Neural cell (in vitro differentiated cells): ENCODE results near the gene KLK6.

ENCODE experiments used
- EP300 ChIP-seq: fragments of 450-650 bp; conservative IDR thresholded peaks from 2 replicates; pipeline ENCODE4 v1.6.1; 2014; ENCODE audit warnings: antibody characterized with exemption, mild to moderate bottlenecking, moderate library complexity; ENCODE audit not compliant: poor library complexity, severe bottlenecking
- EZH2 ChIP-seq: fragments of 200-600, 300-800 bp; shearing (Covaris generic), sonication (generic); IDR thresholded peaks from 2 replicates; pipeline ENCODE4 v1.6.1; 2014; ENCODE audit warnings: antibody characterized with exemption, low read length, borderline replicate concordance, mild to moderate bottlenecking; ENCODE audit not compliant: insufficient read depth, poor library complexity, severe bottlenecking
- POLR2AphosphoS5 ChIP-seq: IDR thresholded peaks from 2 replicates; pipeline ENCODE4 v1.6.1; 2012
- REST ChIP-seq: IDR thresholded peaks from 2 replicates; pipeline ENCODE4 v1.6.1; 2012; ENCODE audit warnings: borderline replicate concordance
- SMC3 ChIP-seq: fragments of 450-650 bp; conservative IDR thresholded peaks from 2 replicates; pipeline ENCODE4 v1.6.1; 2014; ENCODE audit warnings: antibody characterized with exemption, mild to moderate bottlenecking, moderate library complexity; ENCODE audit not compliant: poor library complexity
- TAF1 ChIP-seq: IDR thresholded peaks from 2 replicates; pipeline ENCODE4 v1.6.1; 2012; ENCODE audit warnings: low read depth
- TF ChIP-seq, protein P1 (sequence below): fragments of 450-650 bp; IDR thresholded peaks from 2 replicates; pipeline ENCODE4 v1.5.1; 2014; ENCODE audit warnings: antibody characterized with exemption, mild to moderate bottlenecking, moderate library complexity; ENCODE audit not compliant: poor library complexity, severe bottlenecking

DNA sequence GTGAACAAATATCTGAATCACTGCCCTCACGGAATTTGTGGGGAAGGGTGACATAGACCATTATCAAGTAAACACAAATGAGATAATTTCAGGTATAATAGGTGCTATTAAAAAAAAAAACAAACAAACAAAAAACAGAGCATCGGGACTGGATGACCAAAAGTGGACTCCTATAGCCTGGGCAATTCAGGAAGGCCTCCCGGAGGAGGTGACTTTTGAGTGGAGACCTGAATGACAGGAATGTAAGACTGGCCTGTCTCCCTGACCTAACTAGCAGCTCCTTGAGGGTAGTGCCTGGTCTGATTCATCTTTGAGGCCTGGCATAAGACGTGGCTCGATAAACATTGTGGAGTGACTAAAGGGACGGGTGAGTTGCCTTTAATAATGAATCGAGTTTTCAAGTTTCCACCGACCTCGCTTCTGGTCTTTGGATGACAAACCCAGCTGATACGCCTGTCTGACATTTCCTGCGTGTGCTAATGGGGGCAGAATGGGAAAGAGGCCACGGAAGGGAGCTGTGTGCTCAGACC is 43.3 kb upstream of the KLK6 start:
- TF ChIP-seq, protein P1, sequence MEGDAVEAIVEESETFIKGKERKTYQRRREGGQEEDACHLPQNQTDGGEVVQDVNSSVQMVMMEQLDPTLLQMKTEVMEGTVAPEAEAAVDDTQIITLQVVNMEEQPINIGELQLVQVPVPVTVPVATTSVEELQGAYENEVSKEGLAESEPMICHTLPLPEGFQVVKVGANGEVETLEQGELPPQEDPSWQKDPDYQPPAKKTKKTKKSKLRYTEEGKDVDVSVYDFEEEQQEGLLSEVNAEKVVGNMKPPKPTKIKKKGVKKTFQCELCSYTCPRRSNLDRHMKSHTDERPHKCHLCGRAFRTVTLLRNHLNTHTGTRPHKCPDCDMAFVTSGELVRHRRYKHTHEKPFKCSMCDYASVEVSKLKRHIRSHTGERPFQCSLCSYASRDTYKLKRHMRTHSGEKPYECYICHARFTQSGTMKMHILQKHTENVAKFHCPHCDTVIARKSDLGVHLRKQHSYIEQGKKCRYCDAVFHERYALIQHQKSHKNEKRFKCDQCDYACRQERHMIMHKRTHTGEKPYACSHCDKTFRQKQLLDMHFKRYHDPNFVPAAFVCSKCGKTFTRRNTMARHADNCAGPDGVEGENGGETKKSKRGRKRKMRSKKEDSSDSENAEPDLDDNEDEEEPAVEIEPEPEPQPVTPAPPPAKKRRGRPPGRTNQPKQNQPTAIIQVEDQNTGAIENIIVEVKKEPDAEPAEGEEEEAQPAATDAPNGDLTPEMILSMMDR, result no peak
- TF ChIP-seq REST, result no peak
- TF ChIP-seq EP300, result no peak
- TF ChIP-seq POLR2AphosphoS5, result no peak
- no peak for TF ChIP-seq SMC3
- TF ChIP-seq EZH2, result no peak
- TF ChIP-seq TAF1, result no peak
